K562 treated with DMSO at 1 percent for 4 hours (cell line): ENCODE measurements around the gene VPREB1. TPM values are rescaled to one million over a fixed set of nuclear protein-coding genes. Genes with fewer than 3 reads are reported as not detected.

ENCODE experiments used
- total RNA-seq: library from RNA; unstranded; fragments of 300-600 nt; gene quantifications from 2 replicates; pipeline ENCODE4 v1.2.3, GENCODE V29; 2022; ENCODE audit not compliant: insufficient read depth

VPREB1 gene
- total RNA-seq, result not detected in 2 replicates

GRCh38 chr22:22244316-22245250 is at the start of gene VPREB1:
Gene VPREB1, plus strand, starts transcription at chr22:22244786. Its CDS starts 28 bp downstream, at chr22:22244814.

